ENCODE data around the gene LHFPL3. TPM values are rescaled to one million over a fixed set of nuclear protein-coding genes. Genes with fewer than 3 reads are reported as not detected.

The LHFPL3 gene
- total RNA-seq, 1 experiment from 2014 or later, result not detected

GRCh38 chr7:104528142-104528541 lies 199.7 kb downstream of the LHFPL3 start:
- H2BK20ac ChIP-seq (ENCODE audit: low read depth, low read length, poor library complexity, severe bottlenecking), result no peak overlapping the region
- no peak overlapping the region for H4K8ac ChIP-seq (replicated peaks; ENCODE audit: insufficient read length, low read depth, low read length)
- no peak overlapping the region for H3K14ac ChIP-seq (ENCODE audit: insufficient read depth, low read length)
- no peak overlapping the region for H3K4ac ChIP-seq (ENCODE audit: low read depth, low read length)
- H2BK120ac ChIP-seq (ENCODE audit: low read depth, low read length, poor library complexity, severe bottlenecking), result no peak overlapping the region
- H3K27ac ChIP-seq (ENCODE audit: insufficient read length, low read depth, low read length), result no peak overlapping the region
- H4K20me1 ChIP-seq (ENCODE audit: control insufficient read depth, insufficient read depth, insufficient read length), result no peaks in the 10 kb centered on the region
- H3T11ph ChIP-seq (ENCODE audit: low read length), result no peak overlapping the region
- H2AK5ac ChIP-seq (ENCODE audit: insufficient read length, low read length), result no peak overlapping the region
- H3K9me3 ChIP-seq (ENCODE audit: control insufficient read depth, low read depth, low read length), result no peaks in the 10 kb centered on the region
- no peak overlapping the region for H3K18ac ChIP-seq (ENCODE audit: insufficient read length, low read depth, low read length)
- DNase-seq, result no peak
- Mint-ChIP-seq H3K4me3 (no peak overlapping the region), H3K36me3 (ENCODE audit: insufficient read depth in 1 of 3, low read depth in 3 of 3) (peaks cover 0 to 14% (median 0%) of the 10 kb centered on the region in 3 experiments; a peak in 2 of 7 replicates), H3K27ac (no peak overlapping the region), H3K9me3 (peaks cover 0 to 14% of the 10 kb centered on the region in 2 experiments; a peak in 2 of 5 replicates), H3K4me1 (no peaks in the 10 kb centered on the region), H3K27me3 (ENCODE audit: low read depth) (peaks cover 5% of the 10 kb centered on the region; the same call in 1 of the 2 replicates)
- no peaks in the 10 kb centered on the region for H3K4me1 ChIP-seq (ENCODE audit: insufficient read depth, low read length)
- H3K23me2 ChIP-seq (ENCODE audit: insufficient read length, low read depth, low read length, poor library complexity, severe bottlenecking), result no peaks in the 10 kb centered on the region
- no peak overlapping the region for H4K91ac ChIP-seq (ENCODE audit: insufficient read length, low read depth, low read length)
- H4K5ac ChIP-seq (ENCODE audit: insufficient read length, low read depth, low read length), result no peak overlapping the region
- H3K79me1 ChIP-seq (ENCODE audit: insufficient read depth, low read depth, low read length, poor library complexity, severe bottlenecking), result no peaks in the 10 kb centered on the region
- no peaks in the 10 kb centered on the region for H3K79me2 ChIP-seq (ENCODE audit: insufficient read depth, low read length)
- no peaks in the 10 kb centered on the region for H3K27me3 ChIP-seq (ENCODE audit: insufficient read depth, low read length)
- TF ChIP-seq CTCF (conservative IDR thresholded peaks at IDR 0.05), result no peak
- no peak overlapping the region for H2BK5ac ChIP-seq (ENCODE audit: insufficient read length, low read length)
- H3K9ac ChIP-seq (ENCODE audit: extremely low read depth, insufficient read length, low read length), result no peak overlapping the region
- H2BK12ac ChIP-seq (ENCODE audit: insufficient read length, low read depth, low read length), result no peak overlapping the region
- no peak overlapping the region for H3K4me2 ChIP-seq (ENCODE audit: insufficient read depth, insufficient read length, low read length)
- H2BK15ac ChIP-seq (ENCODE audit: low read depth, low read length), result no peak overlapping the region
- H2AFZ ChIP-seq (ENCODE audit: low read length), result no peak overlapping the region
- H3K23ac ChIP-seq (ENCODE audit: insufficient read length, low read depth, low read length), result no peak overlapping the region
- H3K56ac ChIP-seq (ENCODE audit: insufficient read length, low read depth, low read length), result no peak overlapping the region
